ENCODE data around the gene TMEM127. TPM values are rescaled to one million over a fixed set of nuclear protein-coding genes. Genes with fewer than 3 reads are reported as not detected.
"Not testable (repeated sequence)": the region's sequence is repeated elsewhere in the genome, so short reads cannot be mapped to it uniquely, and the experiment has no call there.

The TMEM127 gene
- total and polyA plus RNA-seq, 3 experiments from 2014 or later: 29.8 to 46.8 (median 33.4) TPM

GRCh38 chr2:96239091-96239490, 26.7 kb downstream of the TMEM127 start:
- H3K27me3 ChIP-seq (ENCODE audit: insufficient read depth, low read length, poor library complexity, severe bottlenecking): no peaks in the 10 kb centered on the region
- Mint-ChIP-seq H3K4me3 (peak overlapping the region in 1 of 7 donors; percentile 72), H3K9me3 (no peaks in the 10 kb centered on the region), H3K27ac (no peak overlapping the region), H3K36me3 (peaks cover 0 to 5% (median 1%) of the 10 kb centered on the region in 3 donors), H3K27me3 (no peaks in the 10 kb centered on the region), H3K4me1 (peaks cover 19 to 31% (median 24%) of the 10 kb centered on the region in 3 donors)
- H3K27ac ChIP-seq (ENCODE audit: low read depth, low read length): no peak overlapping the region
- ChIA-PET CTCF (interaction anchor here (1.0 kb wide), 1 partner anchor 100 kb away, joined by 4 read pairs; the partner anchor contains the start of gene ASTL), POLR2A (interaction anchor here (0.5 kb wide), 1 partner anchor 23 kb away, joined by 4 read pairs; no protein-coding TSS in a partner anchor)
- no peak for DNase-seq
- no peaks in the 10 kb centered on the region for H3K9me3 ChIP-seq (ENCODE audit: low read length)
- peaks cover 27% of the 10 kb centered on the region for H3K4me1 ChIP-seq (ENCODE audit: insufficient read depth, low read length)
- H3K36me3 ChIP-seq (ENCODE audit: insufficient read depth, low read length): no peaks in the 10 kb centered on the region
- H3K4me3 ChIP-seq (ENCODE audit: low read length): no peak overlapping the region

GRCh38 chr2:96238266-96238665, 27.5 kb downstream of the TMEM127 start:
- no peak overlapping the region for H3K4me3 Mint-ChIP-seq
- H3K36me3 ChIP-seq (ENCODE audit: insufficient read depth, low read length): no peaks in the 10 kb centered on the region
- H3K27me3 Mint-ChIP-seq: no peaks in the 10 kb centered on the region
- no peak overlapping the region for H3K27ac Mint-ChIP-seq
- DNase-seq: no peak
- H3K36me3 Mint-ChIP-seq: peaks cover 0 to 5% (median 1%) of the 10 kb centered on the region in 3 donors
- no peaks in the 10 kb centered on the region for H3K9me3 Mint-ChIP-seq
- no peaks in the 10 kb centered on the region for H3K9me3 ChIP-seq (ENCODE audit: low read length)
- peaks cover 27% of the 10 kb centered on the region for H3K4me1 ChIP-seq (ENCODE audit: insufficient read depth, low read length)
- H3K27me3 ChIP-seq (ENCODE audit: insufficient read depth, low read length, poor library complexity, severe bottlenecking): no peaks in the 10 kb centered on the region
- peaks cover 19 to 31% (median 24%) of the 10 kb centered on the region in 3 donors for H3K4me1 Mint-ChIP-seq
- ChIA-PET POLR2A (no interaction called here), CTCF (no interaction called here)
- no peak overlapping the region for H3K4me3 ChIP-seq (ENCODE audit: low read length)
- H3K27ac ChIP-seq (ENCODE audit: low read depth, low read length): no peak overlapping the region

GRCh38 chr2:96236882-96237281, 28.9 kb downstream of the TMEM127 start:
- H3K36me3 ChIP-seq (ENCODE audit: insufficient read depth, low read length): no peaks in the 10 kb centered on the region
- no peak overlapping the region for H3K4me3 ChIP-seq (ENCODE audit: low read length)
- H3K27me3 ChIP-seq (ENCODE audit: insufficient read depth, low read length, poor library complexity, severe bottlenecking): no peaks in the 10 kb centered on the region
- Mint-ChIP-seq H3K27me3 (no peaks in the 10 kb centered on the region), H3K27ac (no peak overlapping the region), H3K36me3 (peaks cover 0 to 5% (median 1%) of the 10 kb centered on the region in 3 donors), H3K9me3 (no peaks in the 10 kb centered on the region), H3K4me1 (peaks cover 9 to 17% (median 14%) of the 10 kb centered on the region in 3 donors), H3K4me3 (no peak overlapping the region)
- peaks cover 13% of the 10 kb centered on the region for H3K4me1 ChIP-seq (ENCODE audit: insufficient read depth, low read length)
- no peaks in the 10 kb centered on the region for H3K9me3 ChIP-seq (ENCODE audit: low read length)
- H3K27ac ChIP-seq (ENCODE audit: low read depth, low read length): no peak overlapping the region
- no peak for DNase-seq
- ChIA-PET POLR2A (no interaction called here), CTCF (interaction anchor here (1.2 kb wide), 1 partner anchor 9 kb away, joined by 3 read pairs; no protein-coding TSS in a partner anchor)

GRCh38 chr2:96233880-96234316, 31.9 kb downstream of the TMEM127 start:
- no peaks in the 10 kb centered on the region for H3K36me3 ChIP-seq (ENCODE audit: insufficient read depth, low read length)
- H3K36me3 Mint-ChIP-seq: peaks cover 0 to 11% (median 1%) of the 10 kb centered on the region in 3 donors
- H3K4me1 Mint-ChIP-seq: no peaks in the 10 kb centered on the region
- H3K4me3 ChIP-seq (ENCODE audit: low read length): no peak overlapping the region
- no peak for DNase-seq
- H3K27me3 ChIP-seq (ENCODE audit: insufficient read depth, low read length, poor library complexity, severe bottlenecking): no peaks in the 10 kb centered on the region
- no peaks in the 10 kb centered on the region for H3K9me3 Mint-ChIP-seq
- no peaks in the 10 kb centered on the region for H3K9me3 ChIP-seq (ENCODE audit: low read length)
- H3K27ac ChIP-seq (ENCODE audit: low read depth, low read length): no peak overlapping the region
- no peaks in the 10 kb centered on the region for H3K4me1 ChIP-seq (ENCODE audit: insufficient read depth, low read length)
- POLR2A ChIA-PET: no interaction called here
- H3K4me3 Mint-ChIP-seq: no peak overlapping the region
- H3K27ac Mint-ChIP-seq: no peak overlapping the region
- no peaks in the 10 kb centered on the region for H3K27me3 Mint-ChIP-seq
- CTCF ChIA-PET: interaction anchor here (1.2 kb wide), 1 partner anchor 8 kb away, joined by 3 read pairs; no protein-coding TSS in a partner anchor

GRCh38 chr2:96233436-96233835, 32.4 kb downstream of the TMEM127 start:
- H3K4me3 ChIP-seq (ENCODE audit: low read length): no peak overlapping the region
- POLR2A ChIA-PET: no interaction called here
- no peaks in the 10 kb centered on the region for H3K4me1 Mint-ChIP-seq
- no peak overlapping the region for H3K4me3 Mint-ChIP-seq
- CTCF ChIA-PET: interaction anchor here (1.2 to 1.9 kb wide), 2 partner anchors 8 to 116 kb away, joined by 3 to 4 read pairs; no protein-coding TSS in a partner anchor
- H3K9me3 Mint-ChIP-seq: no peaks in the 10 kb centered on the region
- H3K27me3 ChIP-seq (ENCODE audit: insufficient read depth, low read length, poor library complexity, severe bottlenecking): no peaks in the 10 kb centered on the region
- no peaks in the 10 kb centered on the region for H3K4me1 ChIP-seq (ENCODE audit: insufficient read depth, low read length)
- H3K36me3 Mint-ChIP-seq: peaks cover 0 to 11% (median 1%) of the 10 kb centered on the region in 3 donors
- H3K27ac ChIP-seq (ENCODE audit: low read depth, low read length): no peak overlapping the region
- H3K27ac Mint-ChIP-seq: no peak overlapping the region
- H3K9me3 ChIP-seq (ENCODE audit: low read length): no peaks in the 10 kb centered on the region
- no peaks in the 10 kb centered on the region for H3K36me3 ChIP-seq (ENCODE audit: insufficient read depth, low read length)
- DNase-seq: no peak
- H3K27me3 Mint-ChIP-seq: no peaks in the 10 kb centered on the region

- DNase-seq: no peak
- no peaks in the 10 kb centered on the region for H3K36me3 ChIP-seq (ENCODE audit: insufficient read depth, low read length)
- no peak overlapping the region for H3K27ac ChIP-seq (ENCODE audit: low read depth, low read length)
- no peaks in the 10 kb centered on the region for H3K27me3 ChIP-seq (ENCODE audit: insufficient read depth, low read length, poor library complexity, severe bottlenecking)
- peaks cover 0 to 11% (median 0%) of the 10 kb centered on the region in 3 donors for H3K36me3 Mint-ChIP-seq
- H3K9me3 ChIP-seq (ENCODE audit: low read length): no peaks in the 10 kb centered on the region
- H3K9me3 Mint-ChIP-seq: no peaks in the 10 kb centered on the region
- H3K27me3 Mint-ChIP-seq: no peaks in the 10 kb centered on the region
- ChIA-PET CTCF (interaction anchor here (1.9 kb wide), 1 partner anchor 114 kb away, joined by 4 read pairs; no protein-coding TSS in a partner anchor), POLR2A (interaction anchor here (0.9 kb wide), 1 partner anchor 10 kb away, joined by 3 read pairs; no protein-coding TSS in a partner anchor)
- H3K4me3 ChIP-seq (ENCODE audit: low read length): no peak overlapping the region
- H3K27ac Mint-ChIP-seq: no peak overlapping the region
- no peaks in the 10 kb centered on the region for H3K4me1 Mint-ChIP-seq
- no peaks in the 10 kb centered on the region for H3K4me1 ChIP-seq (ENCODE audit: insufficient read depth, low read length)
- no peak overlapping the region for H3K4me3 Mint-ChIP-seq
These were observed 34.5 kb downstream of the TMEM127 start for GRCh38 chr2:96231316-96231715.

- ChIA-PET CTCF (interaction anchor here (1.6 kb wide), 1 partner anchor 16 kb away, joined by 3 read pairs; the partner anchor contains the start of gene STARD7), POLR2A (no interaction called here)
- H3K4me1 Mint-ChIP-seq: no peaks in the 10 kb centered on the region
- no peaks in the 10 kb centered on the region for H3K27me3 Mint-ChIP-seq
- Histone ChIP-seq H3K27ac (ENCODE audit: low read depth, low read length) (peak overlapping the region; percentile 68), H3K27me3 (ENCODE audit: insufficient read depth, low read length, poor library complexity, severe bottlenecking) (no peaks in the 10 kb centered on the region), H3K4me1 (ENCODE audit: insufficient read depth, low read length) (no peaks in the 10 kb centered on the region), H3K9me3 (ENCODE audit: low read length) (no peaks in the 10 kb centered on the region), H3K36me3 (ENCODE audit: insufficient read depth, low read length) (no peaks in the 10 kb centered on the region), H3K4me3 (ENCODE audit: low read length) (no peak overlapping the region)
- H3K36me3 Mint-ChIP-seq: peaks cover 0 to 2% (median 0%) of the 10 kb centered on the region in 3 donors
- no peak for DNase-seq
- peak overlapping the region in 1 of 8 donors; percentile 71 for H3K27ac Mint-ChIP-seq
- no peak overlapping the region for H3K4me3 Mint-ChIP-seq
- no peaks in the 10 kb centered on the region for H3K9me3 Mint-ChIP-seq
These were observed 40.7 kb downstream of the TMEM127 start for GRCh38 chr2:96225016-96225533.

- H3K27me3 ChIP-seq (ENCODE audit: insufficient read depth, low read length, poor library complexity, severe bottlenecking); H3K27me3 Mint-ChIP-seq; H3K9me3 ChIP-seq (ENCODE audit: low read length); DNase-seq; H3K4me1 ChIP-seq (ENCODE audit: insufficient read depth, low read length); H3K36me3 ChIP-seq (ENCODE audit: insufficient read depth, low read length); H3K4me1 Mint-ChIP-seq; H3K27ac Mint-ChIP-seq; POLR2A ChIA-PET; H3K9me3 Mint-ChIP-seq; H3K4me3 ChIP-seq (ENCODE audit: low read length); CTCF ChIA-PET; H3K27ac ChIP-seq (ENCODE audit: low read depth, low read length); H3K4me3 Mint-ChIP-seq; H3K36me3 Mint-ChIP-seq: not testable (repeated sequence)
These were observed 44.7 kb downstream of the TMEM127 start for GRCh38 chr2:96221106-96221505.
